COLO668 (cell line): ENCODE measurements around the gene TBK1.

ENCODE experiments used
- DNase-seq: peaks from one replicate; lab custom pipeline; 2025; ENCODE audit not compliant: unreplicated experiment; lab: John Stamatoyannopoulos, UW

The TBK1 gene

GRCh38 chr12:64451687-64452558 lies at the start of gene TBK1:
Gene TBK1 (plus strand): TSS chr12:64452120. CDS start chr12:64455871, 3,751 bp downstream.
- DNase-seq: peak; percentile 95

- no peak for DNase-seq
Measured at GRCh38 chr12:64402181-64402580, 49.7 kb upstream of the TBK1 start.

- DNase-seq: peak; percentile 99
Measured at GRCh38 chr12:64403707-64404469, 48.0 kb upstream of the TBK1 start, which contains the start of gene XPOT. Gene XPOT (plus strand): TSS chr12:64404392. CDS start chr12:64410036, 5,644 bp downstream.

GRCh38 chr12:64404470-64405256 lies 47.3 kb upstream of the TBK1 start:
- peak; percentile 78 for DNase-seq

GRCh38 chr12:64407342-64408223 lies 44.3 kb upstream of the TBK1 start:
- no peak for DNase-seq

GRCh38 chr12:64411427-64411826 lies 40.5 kb upstream of the TBK1 start:
- DNase-seq: no peak

GRCh38 chr12:64412459-64412858 lies 39.5 kb upstream of the TBK1 start:
- DNase-seq: no peak

- no peak for DNase-seq
Measured at GRCh38 chr12:64413884-64414283, 38.0 kb upstream of the TBK1 start.

GRCh38 chr12:64418209-64418608 lies 33.7 kb upstream of the TBK1 start:
- no peak for DNase-seq

GRCh38 chr12:64419696-64420095 lies 32.2 kb upstream of the TBK1 start:
- DNase-seq: no peak

- no peak for DNase-seq
Measured at GRCh38 chr12:64427988-64428387, 23.9 kb upstream of the TBK1 start.

- no peak for DNase-seq
Measured at GRCh38 chr12:64428956-64429355, 23.0 kb upstream of the TBK1 start.

GRCh38 chr12:64430886-64431285 lies 21.0 kb upstream of the TBK1 start:
- DNase-seq: no peak

- no peak for DNase-seq
Measured at GRCh38 chr12:64431791-64432190, 20.1 kb upstream of the TBK1 start.

- DNase-seq: no peak
Measured at GRCh38 chr12:64433915-64434314, 18.0 kb upstream of the TBK1 start.

GRCh38 chr12:64440100-64440499 lies 11.8 kb upstream of the TBK1 start:
- no peak for DNase-seq

GRCh38 chr12:64445490-64445889 lies 6.4 kb upstream of the TBK1 start:
- no peak for DNase-seq

- DNase-seq: no peak
Measured at GRCh38 chr12:64446295-64446694, 5.6 kb upstream of the TBK1 start.

GRCh38 chr12:64450057-64450640 lies 1.8 kb upstream of the TBK1 start:
- no peak for DNase-seq
